Mucosa of gallbladder (tissue), 1 donor: Measurements from ENCODE around the gene FLT3. TPM values are rescaled to one million over a fixed set of nuclear protein-coding genes. Genes with fewer than 3 reads are reported as not detected.
"Not testable (repeated sequence)": the region's sequence is repeated elsewhere in the genome, so short reads cannot be mapped to it uniquely, and the experiment has no call there.

Source experiments
- DNase-seq: peaks from one replicate; pipeline ENCODE4 v3.0.0-alpha.2; 2020; ENCODE audit warnings: low spot score
- total RNA-seq: library from RNA; stranded (reverse); gene quantifications from one replicate; pipeline ENCODE4 v1.2.1, GENCODE V29; 2021
- donor health status: DM: no; HTN: no; CAD: no.

FLT3 gene
- 0.60 TPM for total RNA-seq

GRCh38 chr13:28100150-28101121, at the start of gene FLT3:
FLT3 (minus strand) TSS chr13:28100576; CDS start chr13:28100510, 66 bp downstream.
- no peak for DNase-seq

GRCh38 chr13:28147495-28147894, 47.1 kb upstream of the FLT3 start:
- no peak for DNase-seq

- no peak for DNase-seq
Observed at GRCh38 chr13:28145049-28145448, 44.7 kb upstream of the FLT3 start.

GRCh38 chr13:28141542-28141941, 41.2 kb upstream of the FLT3 start:
- DNase-seq: not testable (repeated sequence)

GRCh38 chr13:28140433-28141125, 40.2 kb upstream of the FLT3 start:
- DNase-seq: no peak

- DNase-seq: peak; percentile 84
Observed at GRCh38 chr13:28138756-28139470, 38.5 kb upstream of the FLT3 start.

- peak; percentile 91 for DNase-seq
Observed at GRCh38 chr13:28138012-28138755, 37.8 kb upstream of the FLT3 start, which contains the start of gene PAN3. PAN3 (plus strand) TSS chr13:28138545; CDS start chr13:28138658, 113 bp downstream.

- DNase-seq: no peak
Observed at GRCh38 chr13:28137596-28137995, 37.2 kb upstream of the FLT3 start.

- no peak for DNase-seq
Observed at GRCh38 chr13:28136916-28137315, 36.5 kb upstream of the FLT3 start.

- DNase-seq: no peak
Observed at GRCh38 chr13:28131646-28132045, 31.3 kb upstream of the FLT3 start.

GRCh38 chr13:28129911-28130693, 29.7 kb upstream of the FLT3 start:
- no peak for DNase-seq

GRCh38 chr13:28128926-28129325, 28.6 kb upstream of the FLT3 start:
- no peak for DNase-seq

GRCh38 chr13:28128030-28128429, 27.7 kb upstream of the FLT3 start:
- no peak for DNase-seq

GRCh38 chr13:28121224-28121623, 20.8 kb upstream of the FLT3 start:
- no peak for DNase-seq

GRCh38 chr13:28120317-28120716, 19.9 kb upstream of the FLT3 start:
- DNase-seq: no peak

GRCh38 chr13:28117689-28118377, 17.5 kb upstream of the FLT3 start:
- DNase-seq: peak; percentile 51

- DNase-seq: no peak
Observed at GRCh38 chr13:28116736-28117135, 16.4 kb upstream of the FLT3 start.

- DNase-seq: no peak
Observed at GRCh38 chr13:28110414-28110813, 10.0 kb upstream of the FLT3 start.

GRCh38 chr13:28106976-28107375, 6.6 kb upstream of the FLT3 start:
- DNase-seq: no peak

GRCh38 chr13:28101886-28102285, 1.5 kb upstream of the FLT3 start:
- DNase-seq: not testable (repeated sequence)
